Endothelial cell of umbilical vein (primary cell): Measurements from ENCODE around the gene GLRX.

Experiments used
- CTCF ChIP-seq, 2 donors: IDR thresholded peaks; 1 replicate in 1 of 2; 2 replicates in 1 of 2; pipeline ENCODE4 v1.5.1; 2011; ENCODE audit warnings: low read length in 2 of 2, mild to moderate bottlenecking in 2 of 2, moderate library complexity in 2 of 2, control low read depth in 1 of 2, inconsistent platforms in 1 of 2, low read depth in 1 of 2; ENCODE audit not compliant: insufficient read depth in 1 of 2; ENCODE audit errors: extremely low read depth in 1 of 2
- FOS ChIP-seq: IDR thresholded peaks from 2 replicates; pipeline ENCODE4 v1.6.1; 2011; ENCODE audit warnings: mild to moderate bottlenecking, low read length, moderate library complexity, borderline replicate concordance; ENCODE audit not compliant: insufficient read depth
- GATA2 ChIP-seq: IDR thresholded peaks from 2 replicates; pipeline ENCODE4 v1.7.0; 2011; ENCODE audit warnings: low read depth, mild to moderate bottlenecking, moderate library complexity, mixed read lengths, low read length; ENCODE audit not compliant: insufficient read length, insufficient read depth
- JUN ChIP-seq: IDR thresholded peaks from 2 replicates; pipeline ENCODE4 v1.6.1; 2011; ENCODE audit warnings: borderline replicate concordance, low read depth; ENCODE audit not compliant: insufficient read length, insufficient read depth
- MAX ChIP-seq: IDR thresholded peaks from 2 replicates; pipeline ENCODE4 v1.6.1; 2011; ENCODE audit not compliant: insufficient read depth, insufficient read length
- MYC ChIP-seq: IDR thresholded peaks from one replicate; pipeline ENCODE4 v1.6.1; 2011; ENCODE audit warnings: mild to moderate bottlenecking, low read depth, low read length
- POLR2A ChIP-seq: IDR thresholded peaks from 2 replicates; pipeline ENCODE4 v1.6.1; 2012; ENCODE audit warnings: low read depth, mild to moderate bottlenecking, control low read depth, low read length
- POLR2AphosphoS5 ChIP-seq: IDR thresholded peaks from 2 replicates; pipeline ENCODE4 v1.6.1; 2012; ENCODE audit warnings: low read depth, mild to moderate bottlenecking, control low read depth, low read length, moderate library complexity; ENCODE audit not compliant: insufficient read depth

GRCh38 chr5:95821110-95822021 is 1.2 kb downstream of the GLRX start:
- TF ChIP-seq CTCF (IDR thresholded peaks at IDR 0.05; ENCODE audit: extremely low read depth in 1 of 2, insufficient read depth in 1 of 2, low read depth in 1 of 2, low read length in 2 of 2) (no peak), JUN (no peak), POLR2A (no peak), GATA2 (no peak), MAX (no peak), POLR2AphosphoS5 (no peak), FOS (no peak), MYC (no peak)
